WI38 (cell line): Measurements from ENCODE around the gene BCAP31.
A peak's percentile ranks its signal among the peaks of the same experiment; 100 is the strongest.

Experiments
- H3K4me3 ChIP-seq: 2 replicates; pipeline ENCODE4 v1.5.1; 2011; ENCODE audit warnings: low read depth, mild to moderate bottlenecking, control low read depth, low read length
- CTCF ChIP-seq: IDR thresholded peaks from 2 replicates; pipeline ENCODE4 v1.5.1; 2012; ENCODE audit warnings: low read depth, mild to moderate bottlenecking, control low read depth, low read length

BCAP31 gene

GRCh38 chrX:153765138-153766079 is 41.2 kb upstream of the BCAP31 start:
- H3K4me3 ChIP-seq, result peak overlapping the region; percentile 61
- no peak for TF ChIP-seq CTCF

- TF ChIP-seq CTCF, result no peak
- H3K4me3 ChIP-seq, result no peak overlapping the region
Measured at GRCh38 chrX:153764786-153765137, 40.6 kb upstream of the BCAP31 start.

GRCh38 chrX:153763989-153764755 is 40.0 kb upstream of the BCAP31 start, which contains the start of gene PLXNB3:
TSS of gene PLXNB3 (plus strand) at chrX:153764249. CDS start at chrX:153765536, 1,287 bp downstream.
- no peak within 1 kb of the TSS for H3K4me3 ChIP-seq
- peak; percentile 68 for TF ChIP-seq CTCF

- H3K4me3 ChIP-seq, result no peak overlapping the region
- no peak for TF ChIP-seq CTCF
Measured at GRCh38 chrX:153763298-153763932, 39.2 kb upstream of the BCAP31 start.

GRCh38 chrX:153762626-153763173 is 38.5 kb upstream of the BCAP31 start:
- H3K4me3 ChIP-seq, result no peak overlapping the region
- no peak for TF ChIP-seq CTCF

- no peak for TF ChIP-seq CTCF
- no peak overlapping the region for H3K4me3 ChIP-seq
Measured at GRCh38 chrX:153761863-153762262, 37.7 kb upstream of the BCAP31 start.
